GM21526 (cell line): Measurements from ENCODE around the gene CECR2.
"Not testable (repeated sequence)": the region's sequence is repeated elsewhere in the genome, so short reads cannot be mapped to it uniquely, and the experiment has no call there.

Experiments used
- ATAC-seq: cut with Tn5 transposase; IDR thresholded peaks from one replicate; pipeline ENCODE4 v1.9.1; 2021; ENCODE audit warnings: moderate library complexity; ENCODE audit not compliant: unreplicated experiment, low FRiP score

Gene CECR2

GRCh38 chr22:17562906-17563870 lies 193.9 kb downstream of the CECR2 start, which contains the start of gene SLC25A18:
SLC25A18 (plus strand) TSS chr22:17563498; CDS start chr22:17579945, 16,447 bp downstream.
- ATAC-seq = no peak

- no peak for ATAC-seq
These were observed 194.7 kb downstream of the CECR2 start for GRCh38 chr22:17563936-17564391.

- not testable (repeated sequence) for ATAC-seq
These were observed 196.9 kb downstream of the CECR2 start for GRCh38 chr22:17566016-17566687.

GRCh38 chr22:17566776-17567175 lies 197.5 kb downstream of the CECR2 start:
- ATAC-seq = no peak

- no peak for ATAC-seq
These were observed 200.8 kb downstream of the CECR2 start for GRCh38 chr22:17569971-17570511.

GRCh38 chr22:17570851-17571631 lies 201.8 kb downstream of the CECR2 start:
- ATAC-seq = no peak

- ATAC-seq = no peak
These were observed 205.9 kb downstream of the CECR2 start for GRCh38 chr22:17575151-17575550.

- no peak for ATAC-seq
These were observed 206.4 kb downstream of the CECR2 start for GRCh38 chr22:17575681-17576080.

- ATAC-seq = no peak
These were observed 207.2 kb downstream of the CECR2 start for GRCh38 chr22:17576470-17576869.

GRCh38 chr22:17578136-17578754 lies 209.0 kb downstream of the CECR2 start:
- no peak for ATAC-seq

- ATAC-seq = no peak
These were observed 210.3 kb downstream of the CECR2 start for GRCh38 chr22:17579535-17579981.

GRCh38 chr22:17580441-17581031 lies 211.3 kb downstream of the CECR2 start:
- ATAC-seq = no peak

- ATAC-seq = no peak
These were observed 211.8 kb downstream of the CECR2 start for GRCh38 chr22:17581056-17581455.

GRCh38 chr22:17581631-17582030 lies 212.4 kb downstream of the CECR2 start:
- no peak for ATAC-seq

- ATAC-seq = no peak
These were observed 213.9 kb downstream of the CECR2 start for GRCh38 chr22:17583151-17583550.

- ATAC-seq = no peak
These were observed 217.7 kb downstream of the CECR2 start for GRCh38 chr22:17586831-17587440.

GRCh38 chr22:17587629-17588028 lies 218.4 kb downstream of the CECR2 start:
- no peak for ATAC-seq

- no peak for ATAC-seq
These were observed 219.3 kb downstream of the CECR2 start for GRCh38 chr22:17588606-17589005.

- no peak for ATAC-seq
These were observed 220.6 kb downstream of the CECR2 start for GRCh38 chr22:17589810-17590375.
